GM18498 (cell line): Measurements from ENCODE around the gene TNFAIP8L3.
"Not testable (repeated sequence)": the region's sequence is repeated elsewhere in the genome, so short reads cannot be mapped to it uniquely, and the experiment has no call there.

ENCODE experiments used
- ATAC-seq: cut with Tn5 transposase; IDR thresholded peaks from one replicate; pipeline ENCODE4 v1.9.1; 2021; ENCODE audit warnings: mild to moderate bottlenecking, moderate library complexity; ENCODE audit not compliant: unreplicated experiment

The TNFAIP8L3 gene

GRCh38 chr15:51062736-51063135 lies 32.0 kb downstream of the TNFAIP8L3 start:
- no peak for ATAC-seq

- ATAC-seq = no peak
Observed at GRCh38 chr15:51060030-51060673, 34.6 kb downstream of the TNFAIP8L3 start.

GRCh38 chr15:51054535-51054934 lies 40.2 kb downstream of the TNFAIP8L3 start:
- no peak for ATAC-seq

- ATAC-seq = no peak
Observed at GRCh38 chr15:51053571-51053970, 41.1 kb downstream of the TNFAIP8L3 start.

- ATAC-seq = no peak
Observed at GRCh38 chr15:51051776-51052175, 42.9 kb downstream of the TNFAIP8L3 start.

GRCh38 chr15:51049081-51049480 lies 45.6 kb downstream of the TNFAIP8L3 start:
- ATAC-seq = no peak

- ATAC-seq = no peak
Observed at GRCh38 chr15:51048308-51048707, 46.4 kb downstream of the TNFAIP8L3 start.

- ATAC-seq = no peak
Observed at GRCh38 chr15:51046799-51047449, 47.8 kb downstream of the TNFAIP8L3 start.

- no peak for ATAC-seq
Observed at GRCh38 chr15:51046016-51046415, 48.7 kb downstream of the TNFAIP8L3 start.

- no peak for ATAC-seq
Observed at GRCh38 chr15:51044037-51044727, 50.5 kb downstream of the TNFAIP8L3 start.

GRCh38 chr15:51038974-51039319 lies 55.8 kb downstream of the TNFAIP8L3 start:
- ATAC-seq = no peak

GRCh38 chr15:51038162-51038973 lies 56.3 kb downstream of the TNFAIP8L3 start:
- no peak for ATAC-seq

GRCh38 chr15:51037474-51037873 lies 57.2 kb downstream of the TNFAIP8L3 start:
- ATAC-seq = not testable (repeated sequence)

GRCh38 chr15:51030649-51031316 lies 63.9 kb downstream of the TNFAIP8L3 start:
- no peak for ATAC-seq

GRCh38 chr15:51025454-51025846 lies 69.3 kb downstream of the TNFAIP8L3 start:
- ATAC-seq = no peak

- ATAC-seq = no peak
Observed at GRCh38 chr15:51024735-51025453, 69.8 kb downstream of the TNFAIP8L3 start.

GRCh38 chr15:51023499-51023898 lies 71.2 kb downstream of the TNFAIP8L3 start:
- no peak for ATAC-seq

- ATAC-seq = no peak
Observed at GRCh38 chr15:51022206-51022605, 72.5 kb downstream of the TNFAIP8L3 start.

- no peak for ATAC-seq
Observed at GRCh38 chr15:51016615-51017014, 78.1 kb downstream of the TNFAIP8L3 start.

- no peak for ATAC-seq
Observed at GRCh38 chr15:51011212-51011611, 83.5 kb downstream of the TNFAIP8L3 start.
